H1 (cell line): Measurements from ENCODE around the gene KIAA1671. TPM values are rescaled to one million over a fixed set of nuclear protein-coding genes. Genes with fewer than 3 reads are reported as not detected.

Experiments used
- KDM5A ChIP-seq: fragments of 200-600 bp; IDR thresholded peaks from 2 replicates; pipeline ENCODE4 v1.7.1; 2012; ENCODE audit warnings: mild to moderate bottlenecking, low read length, inconsistent platforms, mixed read lengths
- SP1 ChIP-seq: IDR thresholded peaks from 2 replicates; pipeline ENCODE4 v1.6.1; 2011; ENCODE audit warnings: low read depth, low read length
- TCF12 ChIP-seq: IDR thresholded peaks from 2 replicates; pipeline ENCODE4 v1.6.1; 2011; ENCODE audit warnings: low read depth, mild to moderate bottlenecking, low read length
- polyA plus RNA-seq, 7 experiments: library from polyadenylated mRNA; depleted of rRNA in 3 of 7; stranded (reverse) in 5 of 7; unstranded in 2 of 7; fragments of >200 nt in 5 of 7; fragments of 200-250 nt in 2 of 7; gene quantifications; 1 replicate in 5 of 7; 2 replicates in 1 of 7; 4 replicates in 1 of 7; pipeline versions ENCODE4 v1.2.1 to v1.2.3, GENCODE V29; 2011 to 2013; ENCODE audit warnings: missing spikeins in 2 of 7, mixed read lengths in 2 of 7
- total RNA-seq: library from RNA; stranded (reverse); fragmentation: NEBNext Ultra II Directional; extraction: Animal tissue kit (Norgen Biotek cat#: 25700); gene quantifications from 2 replicates; pipeline ENCODE4 v1.2.1, GENCODE V29; 2021

Gene KIAA1671
- total and polyA plus RNA-seq, 2 of the 8 experiments (the other 6 are each of a cell fraction or from before 2014, with no cell fraction given) = 6.4 to 23.9 TPM

GRCh38 chr22:25105817-25106650 is 153.5 kb downstream of the KIAA1671 start (continued):
- TF ChIP-seq KDM5A (no peak), SP1 (no peak), TCF12 (no peak)
